ENCODE data around the gene STEAP2. TPM values are rescaled to one million over a fixed set of nuclear protein-coding genes. Genes with fewer than 3 reads are reported as not detected.

Gene STEAP2
- total RNA-seq: 11.2 TPM

DNA sequence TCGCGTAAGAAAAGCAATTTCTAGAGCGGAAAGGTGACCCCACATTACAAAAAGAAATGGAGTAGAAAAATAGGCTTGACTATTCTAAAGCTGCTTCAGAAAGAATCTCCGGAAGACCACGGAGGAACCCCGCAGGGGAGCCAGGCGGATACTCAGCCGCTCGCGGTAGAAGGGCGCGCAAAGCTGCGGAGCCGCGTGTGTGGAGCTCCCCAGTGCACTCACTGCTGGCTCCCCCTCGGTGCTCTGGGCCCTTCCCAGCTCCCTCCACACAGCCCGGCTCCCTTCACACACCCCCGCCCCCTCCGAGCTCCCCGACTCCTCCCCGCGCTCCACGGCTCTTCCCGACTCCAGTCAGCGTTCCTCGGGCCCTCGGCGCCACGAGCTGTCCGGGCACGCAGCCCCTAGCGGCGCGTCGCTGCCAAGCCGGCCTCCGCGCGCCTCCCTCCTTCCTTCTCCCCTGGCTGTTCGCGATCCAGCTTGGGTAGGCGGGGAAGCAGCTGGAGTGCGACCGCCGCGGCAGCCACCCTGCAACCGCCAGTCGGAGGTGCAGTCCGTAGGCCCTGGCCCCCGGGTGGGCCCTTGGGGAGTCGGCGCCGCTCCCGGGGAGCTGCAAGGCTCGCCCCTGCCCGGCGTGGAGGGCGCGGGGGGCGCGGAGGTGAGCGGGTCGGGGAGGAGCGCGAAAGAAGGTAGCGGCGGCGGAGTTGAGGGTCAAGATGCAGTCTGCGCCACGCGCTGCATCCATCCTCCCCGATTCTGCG, at the start of gene STEAP2:
TSS of gene STEAP2 (plus strand) at position 350 of the 758 bp plus-strand sequence. CDS start 13,343 bp downstream, outside the sequence.

GRCh38 chr7:90244909-90245851, 33.6 kb downstream of the STEAP2 start, which contains the start of gene CFAP69:
TSS of gene CFAP69 (plus strand) at chr7:90245174. CDS start at chr7:90245425, 251 bp downstream.

Small RNA genes within 50 kb of the gene (small RNA-seq; reads per million reads assigned to genes)
- gene RF00019 (ENCODE audit: low replicate concordance): not detected

Other genes with a start within 250 kb of the STEAP2 start
- gene STEAP1, start 57.3 kb upstream of the STEAP2 start, total RNA-seq: 3.6 TPM
- gene CFAP69, start 33.4 kb downstream of the STEAP2 start, total RNA-seq: 31.7 TPM
- not detected for gene FAM237B, start 109.6 kb downstream of the STEAP2 start, total RNA-seq
- gene GTPBP10, start 135.0 kb downstream of the STEAP2 start, total RNA-seq: 10.5 TPM
- 39.9 TPM for gene CLDN12, start 191.7 kb downstream of the STEAP2 start, total RNA-seq

Measured in metanephros (tissue), 2 donors.